ENCODE data around the gene RIN3.

The RIN3 gene

GRCh38 chr14:92511453-92512238, 1.9 kb upstream of the RIN3 start:
- DNase-seq = no peak

GRCh38 chr14:92512807-92513203, 776 bp upstream of the RIN3 start:
- no peak for DNase-seq

DNA sequence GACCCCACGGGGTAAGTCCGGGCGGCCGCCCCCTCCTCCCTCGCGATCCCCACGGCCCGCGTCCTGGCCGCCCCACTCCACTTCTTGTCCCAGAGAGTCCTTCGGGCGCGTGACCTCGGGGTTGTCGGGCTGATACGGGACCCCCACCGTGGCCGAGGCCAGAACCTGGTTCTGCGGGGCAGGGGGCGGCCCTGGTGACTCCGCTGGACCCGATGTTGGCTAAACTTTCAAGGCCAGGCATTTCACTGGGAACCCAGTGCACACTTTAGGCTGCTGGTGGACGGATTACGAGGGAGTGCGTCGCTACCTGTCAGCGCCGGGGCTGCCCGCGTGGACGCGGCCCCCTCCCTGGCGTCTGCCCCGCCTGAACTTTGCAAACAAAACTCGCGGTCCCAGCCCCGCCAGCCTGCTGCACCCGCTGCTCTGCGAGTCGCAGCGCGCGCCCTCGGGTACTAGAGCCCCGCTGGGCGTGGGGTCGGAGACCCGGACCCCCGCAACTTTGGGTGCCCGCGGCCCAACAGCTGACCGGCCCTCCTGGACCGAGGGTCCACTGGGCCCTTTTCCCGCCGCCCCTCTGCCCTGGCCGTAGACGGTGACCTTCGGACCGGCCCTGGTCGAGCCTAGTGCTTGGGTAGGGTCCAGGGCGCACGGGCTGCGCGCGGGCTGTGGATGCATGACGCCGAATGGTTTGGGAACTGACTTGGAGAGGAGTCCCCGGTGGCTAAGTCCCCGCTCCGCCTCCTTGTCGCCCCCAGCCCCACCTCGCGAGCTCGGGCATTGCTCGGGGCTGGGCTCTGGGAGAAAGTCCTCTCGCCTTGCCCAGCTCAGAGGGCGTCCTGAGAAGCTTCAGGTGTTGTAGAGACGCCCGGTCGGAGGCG, 624 bp downstream of the RIN3 start:
- DNase-seq = peak; percentile 37 to 43

DNA sequence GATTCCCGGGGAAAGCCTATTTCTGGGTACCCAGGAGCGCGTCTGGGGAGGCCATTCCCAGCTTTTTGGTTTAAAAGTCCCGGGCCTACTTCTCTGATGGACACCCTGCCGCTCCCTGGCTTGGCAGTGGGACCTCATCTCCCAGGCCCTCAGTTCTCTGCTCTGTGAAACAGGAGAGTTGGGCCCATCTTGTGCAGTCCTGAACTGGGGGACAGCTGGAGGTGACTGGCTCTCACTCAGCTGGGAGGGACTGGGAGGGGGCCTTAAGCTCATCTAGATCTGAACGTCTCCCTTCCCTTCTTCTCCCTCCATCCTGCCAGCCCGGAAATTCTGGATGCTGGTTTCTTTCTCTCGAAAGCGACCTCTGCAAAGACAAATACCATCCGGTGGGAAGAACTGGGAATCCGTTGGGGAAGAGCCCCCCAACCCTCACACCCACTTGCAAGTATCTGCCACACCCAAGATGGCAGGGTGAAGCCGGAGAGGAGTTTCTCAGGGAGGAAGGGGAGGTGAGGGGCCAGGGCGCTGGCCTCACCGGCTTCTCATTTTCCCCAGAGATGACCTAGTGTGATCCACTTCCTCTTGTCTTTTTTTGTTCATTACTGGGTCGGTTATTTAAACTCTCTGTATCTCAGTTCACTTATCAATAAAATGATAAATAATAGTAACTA, 1.4 kb downstream of the RIN3 start:
- no peak for DNase-seq

- DNase-seq = no peak
Measured at GRCh38 chr14:92515546-92516343, 2.2 kb downstream of the RIN3 start.

DNA sequence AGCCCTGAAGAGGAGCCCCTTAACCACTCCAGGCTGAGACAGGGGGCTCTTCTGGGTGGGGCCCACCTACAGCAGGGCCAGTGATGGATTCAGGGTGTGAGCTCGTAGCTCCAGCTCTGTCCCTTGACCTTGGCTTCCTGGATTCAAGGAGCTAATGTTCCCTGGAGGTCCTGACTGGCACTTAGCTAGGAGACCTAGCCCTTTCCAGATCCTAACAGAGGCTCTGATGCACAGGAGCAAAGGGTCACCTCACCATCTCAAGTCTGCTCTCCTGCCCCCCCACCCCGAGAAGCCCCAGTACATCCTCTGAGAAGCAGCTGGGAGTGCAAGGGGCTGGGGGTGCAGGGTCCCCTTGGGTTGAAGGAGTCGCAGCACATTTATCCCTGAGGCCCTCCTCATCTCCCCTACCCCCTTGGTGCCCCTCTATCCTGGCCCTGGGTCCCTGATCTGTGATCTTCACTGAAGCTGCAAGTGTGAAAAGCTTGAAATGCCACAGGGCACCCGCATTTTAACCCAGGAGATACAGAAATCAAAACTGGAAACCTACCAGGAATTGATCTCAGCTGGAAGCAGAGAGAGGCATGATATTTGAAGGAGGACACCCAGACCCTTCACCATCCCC, 2.9 kb downstream of the RIN3 start:
- no peak for DNase-seq

DNA sequence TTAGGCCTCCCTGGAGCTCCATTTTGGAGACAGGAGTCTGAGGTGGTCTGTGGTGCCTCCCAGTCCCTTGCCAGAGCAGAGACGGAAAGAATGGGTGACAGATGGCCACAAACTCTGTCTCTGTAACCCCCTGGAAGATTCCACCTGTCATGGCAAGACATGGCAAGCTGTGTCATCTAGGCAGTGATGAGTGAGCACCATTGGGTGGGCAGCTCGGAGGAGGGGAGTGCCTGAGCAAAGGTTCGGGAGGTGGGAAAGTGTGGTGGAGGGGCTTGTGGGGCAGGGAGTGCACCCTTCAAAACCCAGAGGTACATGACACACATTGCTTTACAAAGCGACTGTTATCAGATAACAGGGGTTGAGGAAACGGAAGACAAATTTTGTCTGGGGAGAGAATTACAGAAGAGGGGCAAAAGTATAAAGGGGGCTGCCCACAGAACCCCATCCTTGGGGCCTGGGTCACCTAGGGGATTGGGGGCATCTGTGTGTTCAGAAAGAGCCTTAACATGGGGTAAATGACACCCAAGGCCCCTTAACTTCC, 3.5 kb downstream of the RIN3 start:
- no peak for DNase-seq

DNA sequence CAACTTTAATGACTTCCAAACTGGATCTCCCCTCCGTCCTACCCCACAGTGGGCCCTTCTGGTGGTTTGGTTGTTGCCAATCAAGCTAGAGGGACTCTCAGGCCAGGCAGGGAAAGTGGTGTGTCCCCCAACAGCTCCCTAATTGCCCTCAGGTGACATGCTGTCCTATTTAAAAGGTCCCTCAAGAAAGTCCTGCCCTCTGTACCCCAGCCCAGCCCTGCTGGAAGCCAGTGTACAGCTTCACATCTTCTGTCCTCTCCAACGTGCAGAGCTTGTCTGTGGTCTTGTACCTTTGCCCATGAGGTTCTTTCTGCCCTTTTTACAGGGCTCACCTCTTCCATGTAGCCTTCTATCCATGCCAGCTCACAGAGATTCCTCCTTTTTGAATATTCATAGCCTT, 4.2 kb downstream of the RIN3 start:
- DNase-seq = no peak

GRCh38 chr14:92519246-92520101, 5.9 kb downstream of the RIN3 start:
- no peak for DNase-seq

GRCh38 chr14:92520102-92521057, 6.8 kb downstream of the RIN3 start:
- no peak for DNase-seq

GRCh38 chr14:92521058-92521415, 7.5 kb downstream of the RIN3 start:
- no peak for DNase-seq

GRCh38 chr14:92523752-92524151, 10.2 kb downstream of the RIN3 start:
- DNase-seq = no peak

DNA sequence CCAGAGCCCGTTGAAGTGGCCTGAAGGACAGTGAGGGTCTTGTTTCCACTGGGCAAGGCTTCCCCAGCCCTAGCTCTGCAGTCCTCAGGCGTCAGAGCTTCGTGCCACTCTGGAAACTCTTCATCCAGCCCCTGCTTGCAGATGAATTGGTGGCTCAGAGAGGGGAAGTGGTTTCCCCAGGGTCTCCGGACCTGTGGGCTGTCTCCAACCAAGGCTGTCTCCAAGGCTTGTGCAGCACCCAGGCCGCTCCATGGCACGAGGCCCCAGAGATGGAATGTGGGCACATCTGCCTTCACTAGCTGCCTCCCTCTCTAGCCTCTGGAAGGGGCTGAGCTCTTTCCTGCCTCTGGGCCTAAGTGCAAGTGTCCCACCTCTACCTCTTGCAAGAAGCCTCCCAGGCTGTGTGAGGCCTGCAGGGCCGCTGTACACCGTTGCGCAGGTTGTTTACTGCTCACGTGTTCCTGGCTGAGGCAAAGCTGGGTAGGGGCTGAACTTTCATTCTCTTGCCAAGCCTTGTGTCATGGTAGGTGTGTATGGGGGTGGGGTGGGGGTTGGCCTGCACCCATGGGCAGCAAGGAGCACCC, 11.1 kb downstream of the RIN3 start:
- no peak for DNase-seq

DNA sequence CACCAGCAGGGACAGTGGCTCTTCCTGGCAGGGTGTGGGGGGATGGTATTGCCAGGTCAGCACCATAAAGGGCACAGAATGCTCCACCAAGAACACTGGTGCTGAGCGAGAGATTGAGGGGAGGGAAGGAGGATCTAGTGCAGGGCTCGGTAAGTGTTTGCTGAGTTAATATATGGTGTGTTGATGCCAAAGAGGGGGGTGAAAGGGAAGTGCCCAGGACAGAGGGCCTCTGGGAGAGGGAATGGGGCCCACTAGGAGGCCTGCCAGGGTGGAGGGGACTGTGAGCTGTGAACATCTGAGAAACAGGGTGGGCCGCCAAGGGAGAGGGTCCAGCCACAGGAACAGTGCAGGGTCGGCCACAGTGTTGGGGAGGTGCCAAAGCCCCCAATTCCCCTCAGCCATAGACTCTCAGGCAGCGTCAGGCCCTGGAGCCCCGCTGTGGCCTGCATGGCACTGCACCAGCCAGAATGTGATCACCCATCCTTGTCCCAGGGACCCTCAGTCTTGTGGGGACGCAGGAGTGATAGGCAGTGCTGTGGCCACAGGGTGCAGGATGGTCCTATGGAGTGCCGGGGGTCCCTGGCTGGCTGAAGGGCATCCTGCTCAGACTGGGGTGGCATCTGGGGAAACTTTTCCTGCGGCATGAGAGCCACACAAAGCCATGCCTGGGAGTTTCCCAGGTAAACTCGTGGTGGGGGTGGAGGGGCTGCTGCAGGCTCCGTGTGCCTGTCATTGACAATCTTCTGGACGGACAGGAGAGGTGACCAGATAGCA, 11.9 kb downstream of the RIN3 start:
- DNase-seq = no peak

- DNase-seq = no peak
Measured at GRCh38 chr14:92527721-92528120, 14.1 kb downstream of the RIN3 start.

GRCh38 chr14:92528486-92529100, 15.0 kb downstream of the RIN3 start:
- DNase-seq = no peak

DNA sequence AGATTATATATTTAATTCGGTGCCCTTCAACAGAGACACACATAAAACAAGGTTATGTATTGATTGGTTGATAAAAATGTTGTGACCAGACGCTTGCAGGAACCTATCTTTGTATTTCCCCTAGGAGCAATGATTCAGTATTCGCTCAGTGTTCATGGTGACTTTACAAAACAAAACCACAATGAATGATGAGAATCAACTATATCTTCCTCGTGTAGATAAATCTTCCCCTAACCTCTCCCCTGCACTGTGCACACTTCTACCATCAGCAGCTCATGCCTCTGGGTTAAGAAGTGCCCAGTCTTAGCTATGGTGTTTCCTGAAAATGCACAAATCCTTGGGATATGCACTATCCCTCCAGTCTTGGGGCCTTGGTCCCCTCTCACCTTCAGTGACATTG, 16.3 kb downstream of the RIN3 start:
- no peak for DNase-seq
